ENCODE results near the gene ROBO2.

The ROBO2 gene

GRCh38 chr3:77283108-77283507, 243.2 kb downstream of the ROBO2 start:
- no peak for TF ChIP-seq SCRT2 (tag by site-specific recombination; IDR thresholded peaks at IDR 0.05)
- TF ChIP-seq ZNF639 (tag by site-specific recombination; IDR thresholded peaks at IDR 0.05): no peak
- TF ChIP-seq ZNF26 (tag by site-specific recombination; IDR thresholded peaks at IDR 0.05): no peak
- no peak for TF ChIP-seq ZNF211 (tag by site-specific recombination; IDR thresholded peaks at IDR 0.05; ENCODE audit: low read depth)
- TF ChIP-seq ZNF362 (tag by site-specific recombination; IDR thresholded peaks at IDR 0.05): no peak
- no peak for TF ChIP-seq ZBTB20 (tag by site-specific recombination; IDR thresholded peaks at IDR 0.05)
- TF ChIP-seq ZNF571 (tag by site-specific recombination; IDR thresholded peaks at IDR 0.05): no peak
- TF ChIP-seq ZNF433 (tag by site-specific recombination; IDR thresholded peaks at IDR 0.05; ENCODE audit: low read depth): no peak
- no peak for TF ChIP-seq ZNF555 (tag by site-specific recombination; conservative IDR thresholded peaks at IDR 0.05)
- no peak for TF ChIP-seq PRDM1 (tag by site-specific recombination; IDR thresholded peaks at IDR 0.05)
- TF ChIP-seq INSM2 (tag by site-specific recombination; IDR thresholded peaks at IDR 0.05): no peak
- TF ChIP-seq TRIM28 (IDR thresholded peaks at IDR 0.05; ENCODE audit: borderline replicate concordance, low read length): no peak
- TF ChIP-seq ZNF266 (tag by site-specific recombination; IDR thresholded peaks at IDR 0.05; ENCODE audit: low read depth): no peak
- TF ChIP-seq ZNF132 (tag by site-specific recombination; IDR thresholded peaks at IDR 0.05; ENCODE audit: borderline replicate concordance): no peak
- no peak for TF ChIP-seq ZNF529 (tag by site-specific recombination; IDR thresholded peaks at IDR 0.05; ENCODE audit: insufficient replicate concordance)
- no peak for TF ChIP-seq GLI4 (tag by site-specific recombination; IDR thresholded peaks at IDR 0.05)
- no peak for TF ChIP-seq ZBTB17 (tag by site-specific recombination; IDR thresholded peaks at IDR 0.05)
- no peak for TF ChIP-seq ZNF623 (tag by site-specific recombination; IDR thresholded peaks at IDR 0.05)
- Histone ChIP-seq H3K36me3 (ENCODE audit: control insufficient read depth in 2 of 2, insufficient read depth in 1 of 2, low read length in 2 of 2) (no peaks in the 10 kb centered on the region), H3K9me3 (ENCODE audit: control insufficient read depth, insufficient read depth, low read depth, low read length) (no peaks in the 10 kb centered on the region), H3K27ac (ENCODE audit: extremely low read depth, low read depth, low read length) (no peak overlapping the region), H3K4me1 (ENCODE audit: control insufficient read depth, insufficient read depth, low read length) (no peaks in the 10 kb centered on the region), H3K4me3 (ENCODE audit: low read depth, low read length) (no peak overlapping the region)
- POLR2A ChIA-PET: no interaction called here
- CTCF ChIA-PET: interaction anchor here (0.9 kb wide), 1 partner anchor 1361 kb away, joined by 3 read pairs; no protein-coding TSS in a partner anchor

- Histone ChIP-seq H3K27ac (ENCODE audit: extremely low read depth, low read depth, low read length) (no peak overlapping the region), H3K9me3 (ENCODE audit: control insufficient read depth, insufficient read depth, low read depth, low read length) (no peaks in the 10 kb centered on the region), H3K4me3 (ENCODE audit: low read depth, low read length) (no peak overlapping the region), H3K36me3 (ENCODE audit: control insufficient read depth in 2 of 2, insufficient read depth in 1 of 2, low read length in 2 of 2) (no peaks in the 10 kb centered on the region), H3K4me1 (ENCODE audit: control insufficient read depth, insufficient read depth, low read length) (no peaks in the 10 kb centered on the region)
- POLR2A ChIA-PET: no interaction called here
- CTCF ChIA-PET: no interaction called here
- TF ChIP-seq ZFP69B (tag by site-specific recombination; IDR thresholded peaks at IDR 0.05) (no peak), TCF7L2 (IDR thresholded peaks at IDR 0.05; ENCODE audit: borderline replicate concordance, low read depth, low read length) (no peak), ZNF623 (tag by site-specific recombination; IDR thresholded peaks at IDR 0.05) (no peak), ZNF423 (tag by site-specific recombination; IDR thresholded peaks at IDR 0.05) (no peak), REST (tag by site-specific recombination; IDR thresholded peaks at IDR 0.05) (no peak), GLI4 (tag by site-specific recombination; IDR thresholded peaks at IDR 0.05) (no peak), ZSCAN23 (tag by site-specific recombination; IDR thresholded peaks at IDR 0.05) (no peak), ZNF639 (tag by site-specific recombination; IDR thresholded peaks at IDR 0.05) (no peak), ZSCAN5A (tag by site-specific recombination; IDR thresholded peaks at IDR 0.05) (no peak)
Observed at GRCh38 chr3:77288348-77288747, 248.4 kb downstream of the ROBO2 start.

All from HEK293 (cell line).